Loucy (cell line): ENCODE data around the gene PCMTD2.

Experiments used
- H2AFZ ChIP-seq: fragments of 200-600 bp; sonication (generic); 2 replicates; pipeline ENCODE4 v1.6.0; 2016; ENCODE audit warnings: antibody characterized with exemption, mild to moderate bottlenecking, low read length, moderate library complexity
- H3F3A ChIP-seq: fragments of 200-600 bp; 2 replicates; pipeline ENCODE4 v1.6.0; 2016; ENCODE audit warnings: antibody characterized with exemption, low read depth, mild to moderate bottlenecking
- H3K27me3 ChIP-seq: fragments of 200-600 bp; sonication (generic); 2 replicates; pipeline ENCODE4 v1.6.1; 2014; ENCODE audit warnings: low read length, mild to moderate bottlenecking; ENCODE audit not compliant: insufficient read depth, poor library complexity, severe bottlenecking
- H3K36me3 ChIP-seq: fragments of 200-600 bp; sonication (generic); 2 replicates; pipeline ENCODE4 v1.6.1; 2016; ENCODE audit warnings: low read length; ENCODE audit not compliant: insufficient read depth
- H3K4me1 ChIP-seq: fragments of 200-600 bp; sonication (generic); 2 replicates; pipeline ENCODE4 v1.5.1; 2014; ENCODE audit warnings: low read length, mild to moderate bottlenecking; ENCODE audit not compliant: insufficient read depth, poor library complexity, severe bottlenecking
- H3K4me2 ChIP-seq: fragments of 200-600 bp; sonication (generic); 2 replicates; pipeline ENCODE4 v1.6.0; 2014; ENCODE audit warnings: antibody characterized with exemption, low read length, low read depth, mild to moderate bottlenecking; ENCODE audit not compliant: poor library complexity, severe bottlenecking
- H3K4me3 ChIP-seq: fragments of 200-600 bp; sonication (generic); 2 replicates; pipeline ENCODE4 v1.5.1; 2014; ENCODE audit warnings: low read length, mild to moderate bottlenecking, mixed read lengths; ENCODE audit not compliant: poor library complexity, severe bottlenecking
- H3K79me2 ChIP-seq: fragments of 200-600 bp; sonication (generic); 2 replicates; pipeline ENCODE4 v1.6.1; 2014; ENCODE audit warnings: low read length; ENCODE audit not compliant: insufficient read depth
- H3K9ac ChIP-seq: fragments of 200-600 bp; sonication (generic); 2 replicates; pipeline ENCODE4 v1.6.0; 2014; ENCODE audit warnings: mild to moderate bottlenecking, low read depth, low read length, moderate library complexity; ENCODE audit not compliant: poor library complexity, severe bottlenecking
- H3K9me2 ChIP-seq: fragments of 200-600 bp; sonication (generic); replicated peaks from 2 replicates; pipeline ENCODE4 v1.6.1; 2016; ENCODE audit warnings: low read depth, low read length, mixed read lengths
- H3K9me3 ChIP-seq: fragments of 200-600 bp; sonication (generic); 2 replicates; pipeline ENCODE4 v1.6.1; 2014; ENCODE audit warnings: mild to moderate bottlenecking, antibody characterized with exemption, low read length, low read depth; ENCODE audit not compliant: insufficient read depth
- H4K20me1 ChIP-seq: fragments of 200-600 bp; sonication (generic); 2 replicates; pipeline ENCODE4 v1.6.0; 2014; ENCODE audit warnings: antibody characterized with exemption, low read length, mild to moderate bottlenecking; ENCODE audit not compliant: insufficient read depth, poor library complexity, severe bottlenecking
- CTCF ChIP-seq: fragments of 200-600 bp; sonication (generic); conservative IDR thresholded peaks from 2 replicates; pipeline ENCODE4 v1.5.1; 2014; ENCODE audit warnings: mild to moderate bottlenecking, antibody characterized with exemption, low read length
- EZH2phosphoT487 ChIP-seq: fragments of 200-600 bp; IDR thresholded peaks from 2 replicates; pipeline ENCODE4 v1.6.1; 2018; ENCODE audit warnings: antibody characterized with exemption, mild to moderate bottlenecking, moderate library complexity, borderline replicate concordance

The PCMTD2 gene

GRCh38 chr20:64279826-64280459 is 24.4 kb downstream of the PCMTD2 start:
- Histone ChIP-seq H3K4me2 (no peak overlapping the region), H3K4me3 (no peak overlapping the region), H3K79me2 (no peaks in the 10 kb centered on the region), H3K4me1 (no peaks in the 10 kb centered on the region), H3K9me3 (peaks cover 46% of the 10 kb centered on the region; the same call in 1 of the 2 replicates), H3K9me2 (no peaks in the 10 kb centered on the region), H2AFZ (no peak overlapping the region), H3K27me3 (no peaks in the 10 kb centered on the region), H3F3A (no peaks in the 10 kb centered on the region; the same call in 1 of the 2 replicates), H3K9ac (no peak overlapping the region), H3K36me3 (no peaks in the 10 kb centered on the region), H4K20me1 (no peaks in the 10 kb centered on the region)
- no peak for TF ChIP-seq CTCF
- no peak for TF ChIP-seq EZH2phosphoT487

- no peak overlapping the region for H3K9ac ChIP-seq
- H3K4me1 ChIP-seq = no peaks in the 10 kb centered on the region
- H3K9me2 ChIP-seq = no peaks in the 10 kb centered on the region
- no peaks in the 10 kb centered on the region for H3K79me2 ChIP-seq
- H3K4me2 ChIP-seq = no peak overlapping the region
- no peaks in the 10 kb centered on the region for H4K20me1 ChIP-seq
- H3K36me3 ChIP-seq = no peaks in the 10 kb centered on the region
- no peak overlapping the region for H2AFZ ChIP-seq
- H3K27me3 ChIP-seq = no peaks in the 10 kb centered on the region
- H3K9me3 ChIP-seq = peaks cover 47% of the 10 kb centered on the region; the same call in 1 of the 2 replicates
- TF ChIP-seq EZH2phosphoT487 = no peak
- TF ChIP-seq CTCF = no peak
- no peaks in the 10 kb centered on the region; the same call in 1 of the 2 replicates for H3F3A ChIP-seq
- no peak overlapping the region for H3K4me3 ChIP-seq
Measured at GRCh38 chr20:64280460-64280843, 24.9 kb downstream of the PCMTD2 start.

- Histone ChIP-seq H2AFZ (no peak overlapping the region), H3K27me3 (no peaks in the 10 kb centered on the region), H3K4me3 (no peak overlapping the region), H3K79me2 (no peaks in the 10 kb centered on the region), H3K36me3 (no peaks in the 10 kb centered on the region), H3K9me2 (no peaks in the 10 kb centered on the region), H3K9me3 (peaks cover 47% of the 10 kb centered on the region; the same call in 1 of the 2 replicates), H3K9ac (no peak overlapping the region), H4K20me1 (no peaks in the 10 kb centered on the region), H3K4me2 (no peak overlapping the region), H3F3A (peaks cover 9% of the 10 kb centered on the region; the same call in 1 of the 2 replicates), H3K4me1 (no peaks in the 10 kb centered on the region)
- TF ChIP-seq CTCF (no peak), EZH2phosphoT487 (no peak)
Measured at GRCh38 chr20:64283646-64284045, 28.1 kb downstream of the PCMTD2 start.
